K562 (cell line): ENCODE measurements around the gene EFNA2. TPM values are rescaled to one million over a fixed set of nuclear protein-coding genes. Genes with fewer than 3 reads are reported as not detected.

Experiments
- ARID3A ChIP-seq: IDR thresholded peaks from 2 replicates; pipeline ENCODE4 v1.6.1; 2012; ENCODE audit warnings: low read depth, low read length, improper control_type of control experiment, borderline replicate concordance
- ELF2 ChIP-seq: fragments of 250-450 bp; sonication (Bioruptor Pico); IDR thresholded peaks from 2 replicates; pipeline ENCODE4 v1.5.0; 2021; ENCODE audit warnings: mild to moderate bottlenecking
- ESRRB ChIP-seq: fragments of 250-450 bp; sonication (Bioruptor Pico); IDR thresholded peaks from 2 replicates; pipeline ENCODE4 v1.5.0; 2020; ENCODE audit warnings: mild to moderate bottlenecking, moderate library complexity, borderline replicate concordance
- ETS1 ChIP-seq: conservative IDR thresholded peaks from 2 replicates; pipeline ENCODE4 v1.6.1; 2011; ENCODE audit warnings: low read depth, mild to moderate bottlenecking, low read length; ENCODE audit not compliant: control insufficient read depth
- FOS ChIP-seq: IDR thresholded peaks from 3 replicates; pipeline ENCODE4 v1.6.1; 2011; ENCODE audit not compliant: insufficient read length; ENCODE audit errors: extremely low read depth
- FOXJ3 ChIP-seq: sonication (generic); formaldehyde crosslinking; IDR thresholded peaks from 2 replicates; pipeline ENCODE4 v1.4.0; 2020; ENCODE audit warnings: mild to moderate bottlenecking, missing genetic modification reagents
- HINFP ChIP-seq: fragments of 450-650 bp; conservative IDR thresholded peaks from 2 replicates; pipeline ENCODE4 v1.6.1; 2016; ENCODE audit warnings: missing genetic modification characterization, low read depth, mild to moderate bottlenecking, control low read depth, missing compliant biosample characterization
- KAT8 ChIP-seq: fragments of 450-650 bp; IDR thresholded peaks from 2 replicates; pipeline ENCODE4 v1.6.1; 2016; ENCODE audit warnings: low read depth, mild to moderate bottlenecking
- MYBL2 ChIP-seq, 2 experiments: fragments of 450-650 bp in 1 of 2; sonication (generic) in 1 of 2; formaldehyde crosslinking in 1 of 2; IDR thresholded peaks; 2 replicates each; pipeline versions ENCODE4 v1.6.1 to v1.8.1; 2017 to 2022; ENCODE audit warnings: borderline replicate concordance in 1 of 2, inconsistent platforms in 1 of 2, low read depth in 1 of 2, mild to moderate bottlenecking in 1 of 2, missing genetic modification reagents in 1 of 2, moderate library complexity in 1 of 2
- NONO ChIP-seq, 2 experiments: fragments of 200-400 bp in 1 of 2; fragments of 450-650 bp in 1 of 2; formaldehyde crosslinking in 1 of 2; IDR thresholded peaks; 2 replicates each; pipeline ENCODE4 v1.6.1; 2017; ENCODE audit warnings: low read depth in 2 of 2, mild to moderate bottlenecking in 2 of 2, moderate library complexity in 2 of 2, low read length in 1 of 2
- PHF8 ChIP-seq: fragments of 200-600 bp; sonication (generic); IDR thresholded peaks from 2 replicates; pipeline ENCODE4 v1.6.1; 2012; ENCODE audit warnings: mixed run types, mild to moderate bottlenecking, inconsistent platforms, low read length, moderate library complexity, borderline replicate concordance
- RBM22 ChIP-seq: fragments of 200-400 bp; formaldehyde crosslinking; IDR thresholded peaks from 2 replicates; pipeline ENCODE4 v1.6.1; 2018; ENCODE audit warnings: low read length, low read depth; ENCODE audit not compliant: poor library complexity, severe bottlenecking
- SIRT6 ChIP-seq: IDR thresholded peaks from one replicate; pipeline ENCODE4 v1.6.1; 2012; ENCODE audit warnings: low read depth, mild to moderate bottlenecking, control low read depth, inconsistent platforms, low read length, moderate library complexity
- TARDBP ChIP-seq: fragments of 450-650 bp; IDR thresholded peaks from 2 replicates; pipeline ENCODE4 v1.6.1; 2016
- TFE3 ChIP-seq: fragments of 450-650 bp; formaldehyde crosslinking; IDR thresholded peaks from 2 replicates; pipeline ENCODE4 v1.4.0; 2020; ENCODE audit warnings: mild to moderate bottlenecking, mixed read lengths
- ZNF124 ChIP-seq: sonication (generic); formaldehyde crosslinking; IDR thresholded peaks from 2 replicates; pipeline ENCODE4 v1.8.1; 2022; ENCODE audit warnings: missing genetic modification reagents
- ZNF639 ChIP-seq, 2 experiments: fragments of 200-800 bp in 1 of 2; sonication (Bioruptor generic) in 1 of 2; sonication (generic) in 1 of 2; formaldehyde crosslinking in 1 of 2; IDR thresholded peaks in 1 of 2; conservative IDR thresholded peaks in 1 of 2; 2 replicates each; pipeline versions ENCODE4 v1.5.0 to v1.6.1; 2016 to 2020; ENCODE audit warnings: missing compliant biosample characterization in 1 of 2, missing genetic modification characterization in 1 of 2, missing genetic modification reagents in 1 of 2
- polyA plus RNA-seq, 8 experiments: library from polyadenylated mRNA; depleted of rRNA in 4 of 8; stranded (reverse) in 5 of 8; unstranded in 3 of 8; fragments of >200 nt; fragmentation: Nextera tagmentation in 2 of 8; fragmentation: Illumina TruSeq in 1 of 8; extraction: Ambion mirVana in 2 of 8; extraction: Trizol in 1 of 8; gene quantifications; 2 replicates each; pipeline versions ENCODE4 v1.2.1 to v1.2.3, GENCODE V29; 2011 to 2014; ENCODE audit warnings: inconsistent platforms in 1 of 8, missing spikeins in 1 of 8
- total RNA-seq, 7 experiments: library from RNA; depleted of rRNA in 6 of 7; stranded (reverse); fragments of >200 nt in 6 of 7; fragmentation: Illumina TruSeq in 2 of 7; extraction: Trizol in 2 of 7; gene quantifications; 2 replicates each; pipeline versions ENCODE4 v1.2.1 to v1.2.3, GENCODE V29; 2011 to 2021; ENCODE audit warnings: low replicate concordance in 1 of 7

The EFNA2 gene
- total and polyA plus RNA-seq, 9 of the 15 experiments (the other 6 are each of a cell fraction or from before 2014, with no cell fraction given) = 0.11 to 0.44 (median 0.15) TPM; not detected in 6

- no peak for TF ChIP-seq MYBL2 (IDR thresholded peaks at IDR 0.05; ENCODE audit: low read depth)
- TF ChIP-seq MYBL2 (CRISPR knock-in tag; IDR thresholded peaks at IDR 0.05; ENCODE audit: borderline replicate concordance) = no peak
- TF ChIP-seq ARID3A = no peak
- peak; percentile 30; the same call in 1 of the 2 replicates for TF ChIP-seq ETS1
- TF ChIP-seq SIRT6 = no peak
- peak in 1 of 2 experiments; percentile 84; a peak in 2 of 4 replicates for TF ChIP-seq NONO (IDR thresholded peaks at IDR 0.05; ENCODE audit: low read depth in 2 of 2, low read length in 1 of 2)
- no peak for TF ChIP-seq TARDBP
- TF ChIP-seq HINFP (tag) = no peak
- TF ChIP-seq ELF2 (CRISPR knock-in tag) = no peak
- no peak for TF ChIP-seq KAT8
- TF ChIP-seq PHF8 = peak; percentile 36; the same call in 1 of the 2 replicates
- no peak for TF ChIP-seq ZNF124 (CRISPR knock-in tag)
- TF ChIP-seq TFE3 (CRISPR knock-in tag) = peak; percentile 10; the same call in 1 of the 2 replicates
- no peak for TF ChIP-seq FOS
- TF ChIP-seq RBM22 = no peak
- peak in 1 of 2 experiments; percentile 98; a peak in 2 of 4 replicates for TF ChIP-seq ZNF639 (CRISPR knock-in tag; conservative IDR thresholded peaks at IDR 0.05 in 1 of 2, IDR thresholded peaks at IDR 0.05 in 1 of 2)
- no peak for TF ChIP-seq FOXJ3
- no peak for TF ChIP-seq ESRRB (CRISPR knock-in tag)
Observed at GRCh38 chr19:1237754-1238368, 47.8 kb upstream of the EFNA2 start, which contains the start of gene CBARP (continued).
